H9 (cell line): ENCODE measurements around the gene MLYCD. TPM values are rescaled to one million over a fixed set of nuclear protein-coding genes. Genes with fewer than 3 reads are reported as not detected.

Source experiments
- DNase-seq: peaks from one replicate; pipeline ENCODE4 v3.0.0-alpha.2; 2017
- H2AFZ ChIP-seq: one replicate; pipeline ENCODE4 v1.6.1; 2013; ENCODE audit warnings: mild to moderate bottlenecking, low read length, control low read depth, moderate library complexity
- H2AK5ac ChIP-seq: 2 replicates; pipeline ENCODE4 v1.6.1; 2013; ENCODE audit warnings: low read length, control low read depth, mixed read lengths; ENCODE audit not compliant: insufficient read length
- H2BK120ac ChIP-seq: one replicate; pipeline ENCODE4 v1.6.1; 2013; ENCODE audit warnings: low read depth, mild to moderate bottlenecking, low read length, control low read depth, inconsistent platforms; ENCODE audit not compliant: poor library complexity, severe bottlenecking
- H2BK12ac ChIP-seq: 2 replicates; pipeline ENCODE4 v1.6.1; 2013; ENCODE audit warnings: low read length, control low read depth, mixed read lengths, low read depth; ENCODE audit not compliant: insufficient read length
- H2BK15ac ChIP-seq: 2 replicates; pipeline ENCODE4 v1.6.1; 2013; ENCODE audit warnings: low read depth, low read length, control low read depth
- H2BK20ac ChIP-seq: one replicate; pipeline ENCODE4 v1.6.1; 2013; ENCODE audit warnings: low read depth, mild to moderate bottlenecking, low read length, control low read depth, inconsistent platforms; ENCODE audit not compliant: poor library complexity, severe bottlenecking
- H2BK5ac ChIP-seq: 2 replicates; pipeline ENCODE4 v1.6.1; 2013; ENCODE audit warnings: low read length, control low read depth, mixed read lengths; ENCODE audit not compliant: insufficient read length
- H3K14ac ChIP-seq: 2 replicates; pipeline ENCODE4 v1.6.1; 2013; ENCODE audit warnings: low read length, control low read depth; ENCODE audit not compliant: insufficient read depth
- H3K18ac ChIP-seq: 2 replicates; pipeline ENCODE4 v1.6.1; 2013; ENCODE audit warnings: low read depth, mild to moderate bottlenecking, mixed read lengths, low read length, control low read depth; ENCODE audit not compliant: insufficient read length
- H3K23ac ChIP-seq: 2 replicates; pipeline ENCODE4 v1.6.1; 2013; ENCODE audit warnings: low read length, control low read depth, mixed read lengths, low read depth; ENCODE audit not compliant: insufficient read length
- H3K23me2 ChIP-seq: 2 replicates; pipeline ENCODE4 v1.6.1; 2013; ENCODE audit warnings: low read depth, mild to moderate bottlenecking, mixed read lengths, low read length, control low read depth; ENCODE audit not compliant: insufficient read length, poor library complexity, severe bottlenecking
- H3K27ac ChIP-seq: 2 replicates; pipeline ENCODE4 v1.5.1; 2013; ENCODE audit warnings: low read length, control low read depth, mixed read lengths, low read depth; ENCODE audit not compliant: insufficient read length
- H3K27me3 ChIP-seq: 2 replicates; pipeline ENCODE4 v1.6.1; 2013; ENCODE audit warnings: low read length, control low read depth, inconsistent platforms; ENCODE audit not compliant: insufficient read depth
- H3K4ac ChIP-seq: 2 replicates; pipeline ENCODE4 v1.6.1; 2013; ENCODE audit warnings: low read depth, mild to moderate bottlenecking, control low read depth, inconsistent platforms, low read length, moderate library complexity
- H3K4me1 ChIP-seq: 2 replicates; pipeline ENCODE4 v1.6.1; 2013; ENCODE audit warnings: low read length, control low read depth, inconsistent platforms; ENCODE audit not compliant: insufficient read depth
- H3K4me2 ChIP-seq: 2 replicates; pipeline ENCODE4 v1.6.1; 2013; ENCODE audit warnings: low read length, control low read depth, mixed read lengths; ENCODE audit not compliant: insufficient read length, insufficient read depth
- H3K56ac ChIP-seq: 2 replicates; pipeline ENCODE4 v1.6.1; 2013; ENCODE audit warnings: low read depth, mild to moderate bottlenecking, mixed read lengths, low read length, control low read depth; ENCODE audit not compliant: insufficient read length
- H3K79me1 ChIP-seq: 2 replicates; pipeline ENCODE4 v1.6.1; 2013; ENCODE audit warnings: low read depth, mild to moderate bottlenecking, moderate library complexity, low read length, control low read depth, inconsistent platforms; ENCODE audit not compliant: insufficient read depth, poor library complexity, severe bottlenecking
- H3K79me2 ChIP-seq: 2 replicates; pipeline ENCODE4 v1.6.1; 2013; ENCODE audit warnings: low read length, control low read depth, inconsistent platforms; ENCODE audit not compliant: insufficient read depth
- H3K9ac ChIP-seq: 2 replicates; pipeline ENCODE4 v1.6.1; 2013; ENCODE audit warnings: low read length, control low read depth, mixed read lengths; ENCODE audit not compliant: insufficient read length; ENCODE audit errors: extremely low read depth
- H3K9me3 ChIP-seq: one replicate; pipeline ENCODE4 v1.6.1; 2013; ENCODE audit warnings: low read depth, low read length, inconsistent platforms; ENCODE audit not compliant: control insufficient read depth
- H3T11ph ChIP-seq: one replicate; pipeline ENCODE4 v1.6.1; 2013; ENCODE audit warnings: mild to moderate bottlenecking, low read length, control low read depth, inconsistent platforms
- H4K20me1 ChIP-seq: one replicate; pipeline ENCODE4 v1.6.1; 2013; ENCODE audit not compliant: control insufficient read depth, insufficient read length, insufficient read depth
- H4K5ac ChIP-seq: 2 replicates; pipeline ENCODE4 v1.6.1; 2013; ENCODE audit warnings: low read depth, mild to moderate bottlenecking, mixed read lengths, low read length, control low read depth; ENCODE audit not compliant: insufficient read length
- H4K8ac ChIP-seq: replicated peaks from 2 replicates; pipeline ENCODE4 v1.6.1; 2013; ENCODE audit warnings: low read length, control low read depth, mixed read lengths, low read depth; ENCODE audit not compliant: insufficient read length
- H4K91ac ChIP-seq: 2 replicates; pipeline ENCODE4 v1.6.1; 2013; ENCODE audit warnings: low read depth, mild to moderate bottlenecking, moderate library complexity, mixed read lengths, low read length, control low read depth; ENCODE audit not compliant: insufficient read length
- H3K27ac Mint-ChIP-seq, 3 experiments: 2 replicates in 2 of 3; 3 replicates in 1 of 3; pipeline ENCODE4 v1.8.0; 2020 to 2021; ENCODE audit warnings: mixed read lengths in 3 of 3, mild to moderate bottlenecking in 1 of 3, moderate library complexity in 1 of 3
- H3K27me3 Mint-ChIP-seq: 2 replicates; pipeline ENCODE4 v1.8.0; 2021; ENCODE audit warnings: low read depth, mild to moderate bottlenecking, moderate library complexity, mixed read lengths
- H3K36me3 Mint-ChIP-seq, 3 experiments: 2 replicates in 2 of 3; 3 replicates in 1 of 3; pipeline ENCODE4 v1.8.0; 2020 to 2021; ENCODE audit warnings: low read depth in 3 of 3, mixed read lengths in 3 of 3; ENCODE audit not compliant: insufficient read depth in 1 of 3
- H3K4me1 Mint-ChIP-seq, 2 experiments: 2 replicates each; pipeline ENCODE4 v1.8.0; 2020; ENCODE audit warnings: mixed read lengths in 2 of 2
- H3K4me3 Mint-ChIP-seq, 2 experiments: 2 replicates in 1 of 2; 3 replicates in 1 of 2; pipeline ENCODE4 v1.8.0; 2020 to 2021; ENCODE audit warnings: mild to moderate bottlenecking in 2 of 2, mixed read lengths in 2 of 2, moderate library complexity in 1 of 2
- H3K9me3 Mint-ChIP-seq, 2 experiments: 2 replicates in 1 of 2; 3 replicates in 1 of 2; pipeline ENCODE4 v1.8.0; 2020; ENCODE audit warnings: mild to moderate bottlenecking in 2 of 2, mixed read lengths in 2 of 2, moderate library complexity in 1 of 2
- WGBS: extraction: QIAGEN DNeasy Blood & Tissue Kit; methylation state at CpG from one replicate; pipeline ENCODE4 v1.1.7; 2013; ENCODE audit warnings: missing lambda C conversion rate, low lambda C conversion rate, mixed read lengths; ENCODE audit not compliant: insufficient read length; ENCODE audit errors: extremely low coverage; 5-methylcytosine and 5-hydroxymethylcytosine counted together
- total RNA-seq: library from RNA; stranded (reverse); gene quantifications from 2 replicates; pipeline ENCODE4 v1.2.1, GENCODE V29; 2021
- TF ChIP-seq, protein P1 (sequence below): fragments of 200-600 bp; sonication (generic); conservative IDR thresholded peaks from 3 replicates; pipeline ENCODE4 v1.8.0; 2021; ENCODE audit warnings: antibody characterized with exemption, mild to moderate bottlenecking

The MLYCD gene
- total RNA-seq, 1 experiment from 2014 or later: 7.1 TPM

DNA sequence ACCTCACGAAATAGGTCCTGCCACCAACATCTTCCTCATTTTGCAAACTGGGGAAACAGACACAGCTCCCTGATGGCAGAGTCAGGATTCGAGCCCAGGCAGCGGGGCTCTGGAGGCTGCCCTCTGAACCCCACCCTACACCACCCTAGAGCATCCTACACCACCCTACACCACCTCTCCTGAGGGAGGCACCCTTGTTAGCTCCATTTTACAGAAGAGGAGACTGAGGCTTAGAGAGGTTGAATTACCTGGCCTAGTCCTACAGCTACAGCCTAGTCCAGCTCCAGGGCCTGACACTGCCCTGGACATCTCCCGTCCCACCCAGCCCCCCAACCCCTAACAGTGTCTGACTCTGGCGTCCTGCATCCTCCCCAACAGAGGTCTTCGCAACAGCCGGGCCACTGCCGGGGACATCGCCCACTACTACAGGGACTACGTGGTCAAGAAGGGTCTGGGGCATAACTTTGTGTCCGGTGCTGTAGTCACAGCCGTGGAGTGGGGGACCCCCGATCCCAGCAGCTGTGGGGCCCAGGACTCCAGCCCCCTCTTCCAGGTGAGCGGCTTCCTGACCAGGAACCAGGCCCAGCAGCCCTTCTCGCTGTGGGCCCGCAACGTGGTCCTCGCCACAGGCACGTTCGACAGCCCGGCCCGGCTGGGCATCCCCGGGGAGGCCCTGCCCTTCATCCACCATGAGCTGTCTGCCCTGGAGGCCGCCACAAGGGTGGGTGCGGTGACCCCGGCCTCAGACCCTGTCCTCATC lies 65.9 kb downstream of the MLYCD start:
- H3K27me3 Mint-ChIP-seq: peaks cover 9% of the 10 kb centered on the region
- H2BK12ac ChIP-seq: no peak overlapping the region
- H3K4me1 ChIP-seq: no peaks in the 10 kb centered on the region
- H2BK120ac ChIP-seq: no peak overlapping the region
- H3K36me3 Mint-ChIP-seq: peaks cover 0 to under 1% (median 0%) of the 10 kb centered on the region in 3 experiments; a peak in 1 of 7 replicates
- no peak overlapping the region for H3K9ac ChIP-seq
- no peak overlapping the region for H2BK15ac ChIP-seq
- H3K4me3 Mint-ChIP-seq: no peak overlapping the region
- no peaks in the 10 kb centered on the region for H3K9me3 ChIP-seq
- no peak overlapping the region for H2AK5ac ChIP-seq
- no peak overlapping the region for H3K14ac ChIP-seq
- no peak overlapping the region for H2BK20ac ChIP-seq
- H2AFZ ChIP-seq: no peak overlapping the region
- peaks cover 9 to 16% of the 10 kb centered on the region in 2 experiments for H3K4me1 Mint-ChIP-seq
- peaks cover 3% of the 10 kb centered on the region for H4K20me1 ChIP-seq
- H3K56ac ChIP-seq: no peak overlapping the region
- no peak overlapping the region for H3K23ac ChIP-seq
- DNase-seq: no peak
- peaks cover 2% of the 10 kb centered on the region; the same call in 1 of the 2 replicates for H3K27me3 ChIP-seq
- H3K23me2 ChIP-seq: peaks cover 6% of the 10 kb centered on the region
- no peak overlapping the region for H3K27ac Mint-ChIP-seq
- H3K4me2 ChIP-seq: no peak overlapping the region
- no peak overlapping the region for H4K91ac ChIP-seq
- no peak overlapping the region for H4K5ac ChIP-seq
- H3K27ac ChIP-seq: no peak overlapping the region
- WGBS: no CpG with 5 or more reads among the region's 26 CpGs
- H3K9me3 Mint-ChIP-seq: no peaks in the 10 kb centered on the region; a peak in 1 of 5 replicates
- H3K4ac ChIP-seq: no peak overlapping the region
- H2BK5ac ChIP-seq: no peak overlapping the region
- no peak overlapping the region for H3K18ac ChIP-seq
- TF ChIP-seq, protein P1, sequence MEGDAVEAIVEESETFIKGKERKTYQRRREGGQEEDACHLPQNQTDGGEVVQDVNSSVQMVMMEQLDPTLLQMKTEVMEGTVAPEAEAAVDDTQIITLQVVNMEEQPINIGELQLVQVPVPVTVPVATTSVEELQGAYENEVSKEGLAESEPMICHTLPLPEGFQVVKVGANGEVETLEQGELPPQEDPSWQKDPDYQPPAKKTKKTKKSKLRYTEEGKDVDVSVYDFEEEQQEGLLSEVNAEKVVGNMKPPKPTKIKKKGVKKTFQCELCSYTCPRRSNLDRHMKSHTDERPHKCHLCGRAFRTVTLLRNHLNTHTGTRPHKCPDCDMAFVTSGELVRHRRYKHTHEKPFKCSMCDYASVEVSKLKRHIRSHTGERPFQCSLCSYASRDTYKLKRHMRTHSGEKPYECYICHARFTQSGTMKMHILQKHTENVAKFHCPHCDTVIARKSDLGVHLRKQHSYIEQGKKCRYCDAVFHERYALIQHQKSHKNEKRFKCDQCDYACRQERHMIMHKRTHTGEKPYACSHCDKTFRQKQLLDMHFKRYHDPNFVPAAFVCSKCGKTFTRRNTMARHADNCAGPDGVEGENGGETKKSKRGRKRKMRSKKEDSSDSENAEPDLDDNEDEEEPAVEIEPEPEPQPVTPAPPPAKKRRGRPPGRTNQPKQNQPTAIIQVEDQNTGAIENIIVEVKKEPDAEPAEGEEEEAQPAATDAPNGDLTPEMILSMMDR: no peak
- H4K8ac ChIP-seq: no peak overlapping the region
- no peaks in the 10 kb centered on the region for H3K79me1 ChIP-seq
- H3T11ph ChIP-seq: no peak overlapping the region
- no peaks in the 10 kb centered on the region for H3K79me2 ChIP-seq
